SKM-1 (cell line): Measurements from ENCODE around the gene ATP6V1C2.
"Not testable (repeated sequence)": the region's sequence is repeated elsewhere in the genome, so short reads cannot be mapped to it uniquely, and the experiment has no call there.

Experiments
- DNase-seq: peaks from one replicate; lab custom pipeline; 2025; ENCODE audit not compliant: unreplicated experiment; lab: John Stamatoyannopoulos, UW

ATP6V1C2 gene

DNA sequence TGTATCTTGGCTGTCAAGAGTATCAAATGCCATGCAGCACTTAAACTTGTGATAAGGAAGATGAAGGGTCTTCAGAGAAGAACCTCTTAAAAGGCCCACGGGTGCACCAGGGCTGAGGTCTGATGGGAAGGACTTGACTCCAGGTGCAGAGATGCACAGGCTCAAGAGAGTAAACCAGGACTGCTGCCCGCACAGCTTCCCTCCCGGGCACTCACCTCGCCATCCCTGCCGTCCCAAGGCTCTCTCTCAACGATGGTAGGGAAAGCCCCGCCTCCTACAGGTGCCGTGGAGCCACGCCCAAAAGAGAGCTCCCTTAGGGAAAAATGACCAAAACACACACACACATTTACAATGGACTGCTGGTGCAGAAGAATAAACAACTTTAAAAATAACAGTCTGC is 63.3 kb downstream of the ATP6V1C2 start:
- no peak for DNase-seq

DNA sequence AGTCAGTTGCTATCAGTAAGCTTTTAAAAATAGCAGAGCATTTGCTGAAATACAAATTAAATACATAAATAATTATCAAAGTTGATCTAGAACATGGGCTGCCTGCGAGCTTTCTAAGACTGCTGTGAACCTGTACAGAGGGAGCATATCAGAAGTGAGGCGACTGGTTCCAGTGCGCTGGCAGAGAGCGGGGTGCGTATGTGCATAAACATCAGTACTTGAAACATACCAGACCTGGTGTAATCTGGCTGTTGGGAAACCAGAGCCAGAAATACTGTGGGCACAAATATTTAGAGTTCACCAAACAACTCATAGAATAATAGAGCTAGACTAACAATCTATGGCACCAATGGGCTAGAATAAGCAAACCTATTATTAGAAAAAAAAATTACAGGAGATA is 63.8 kb downstream of the ATP6V1C2 start:
- DNase-seq, result no peak

DNA sequence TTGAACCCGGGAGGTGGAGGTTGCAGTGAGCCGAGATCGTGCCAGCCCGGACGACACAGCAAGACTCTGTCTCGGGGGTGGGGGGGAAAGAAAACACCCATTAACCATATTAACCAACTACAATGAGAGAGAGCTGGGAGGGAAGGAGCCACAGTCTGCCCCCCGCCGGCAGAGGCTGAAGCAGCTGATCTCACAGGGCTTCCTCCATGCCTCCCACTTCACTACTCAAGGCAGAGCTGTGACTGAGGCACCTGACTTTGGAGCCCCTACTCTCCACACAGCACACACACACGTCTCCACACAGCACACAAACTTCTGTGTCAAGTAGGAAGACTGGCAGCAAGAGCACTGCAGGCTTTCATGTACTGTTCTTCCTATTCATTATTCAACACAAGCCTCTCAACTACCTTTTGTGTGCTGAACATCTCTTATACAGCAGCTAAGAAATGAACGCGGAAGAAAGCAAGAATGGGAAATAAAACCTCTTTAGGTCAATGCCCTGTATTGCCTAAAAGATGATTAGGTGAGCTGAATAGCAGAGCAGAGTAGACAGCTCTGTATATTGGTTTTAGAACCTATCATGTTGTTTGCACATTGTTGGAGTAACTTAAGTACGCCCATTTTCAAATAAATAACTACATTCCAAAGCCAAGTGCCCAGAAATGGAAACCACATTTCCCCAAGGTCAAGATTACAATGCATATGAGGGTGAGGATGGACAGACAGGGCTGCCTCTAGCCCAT is 65.0 kb downstream of the ATP6V1C2 start:
- DNase-seq, result no peak

DNA sequence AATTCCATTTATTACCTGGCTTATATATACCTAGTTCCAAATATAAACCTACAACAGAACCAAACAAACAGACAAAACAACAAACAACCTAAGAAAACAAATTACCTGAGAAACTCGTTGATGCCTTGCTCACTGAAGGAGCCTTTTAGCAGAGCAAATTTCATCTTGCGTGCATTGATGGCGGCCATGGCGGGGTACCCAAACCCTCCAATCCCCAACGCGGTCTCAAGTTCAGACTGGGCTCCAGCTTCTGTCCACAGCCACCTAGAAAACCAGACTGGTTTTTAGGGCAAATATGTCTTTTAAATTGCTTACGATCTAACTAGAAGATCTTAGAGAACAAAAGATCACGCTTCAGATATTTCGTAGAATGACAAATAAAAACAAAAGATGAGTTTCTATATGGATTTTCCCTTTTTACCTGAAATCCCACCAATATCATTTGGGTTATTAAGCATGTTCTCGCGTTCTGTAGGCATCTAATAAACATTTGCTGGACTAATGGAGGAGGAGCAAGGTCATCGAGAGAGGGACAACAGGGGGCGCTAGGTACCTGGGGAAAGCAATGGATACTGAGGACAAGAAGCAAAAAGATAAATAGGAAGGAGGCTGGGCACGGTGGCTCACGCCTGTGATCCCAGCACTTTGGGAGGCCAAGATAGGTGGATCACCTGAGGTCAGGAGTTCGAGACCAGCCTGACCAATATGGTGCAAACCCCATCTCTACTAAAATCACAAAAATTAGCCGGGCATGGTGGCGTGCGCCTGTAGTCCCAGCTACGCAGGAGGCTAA is 65.9 kb downstream of the ATP6V1C2 start:
- DNase-seq, result peak; percentile 15

DNA sequence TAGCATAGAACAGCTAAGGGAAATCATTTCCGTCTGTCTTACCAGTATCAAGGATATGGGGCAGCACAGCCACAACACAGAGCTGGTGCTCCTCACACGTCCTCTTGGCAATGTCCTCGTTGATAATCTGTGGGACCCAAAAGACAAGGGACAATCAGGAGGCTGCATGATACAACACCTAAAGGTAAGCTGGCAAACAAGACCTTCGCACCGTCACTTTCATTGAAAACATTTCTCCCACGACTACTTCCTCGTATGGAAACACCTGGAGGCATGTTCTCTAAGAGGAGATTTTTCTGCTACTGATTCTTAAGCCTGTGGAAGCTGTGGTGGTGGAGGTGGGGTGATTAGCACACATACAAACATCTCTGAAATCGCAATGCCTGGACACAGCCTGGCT is 67.4 kb downstream of the ATP6V1C2 start:
- no peak for DNase-seq

DNA sequence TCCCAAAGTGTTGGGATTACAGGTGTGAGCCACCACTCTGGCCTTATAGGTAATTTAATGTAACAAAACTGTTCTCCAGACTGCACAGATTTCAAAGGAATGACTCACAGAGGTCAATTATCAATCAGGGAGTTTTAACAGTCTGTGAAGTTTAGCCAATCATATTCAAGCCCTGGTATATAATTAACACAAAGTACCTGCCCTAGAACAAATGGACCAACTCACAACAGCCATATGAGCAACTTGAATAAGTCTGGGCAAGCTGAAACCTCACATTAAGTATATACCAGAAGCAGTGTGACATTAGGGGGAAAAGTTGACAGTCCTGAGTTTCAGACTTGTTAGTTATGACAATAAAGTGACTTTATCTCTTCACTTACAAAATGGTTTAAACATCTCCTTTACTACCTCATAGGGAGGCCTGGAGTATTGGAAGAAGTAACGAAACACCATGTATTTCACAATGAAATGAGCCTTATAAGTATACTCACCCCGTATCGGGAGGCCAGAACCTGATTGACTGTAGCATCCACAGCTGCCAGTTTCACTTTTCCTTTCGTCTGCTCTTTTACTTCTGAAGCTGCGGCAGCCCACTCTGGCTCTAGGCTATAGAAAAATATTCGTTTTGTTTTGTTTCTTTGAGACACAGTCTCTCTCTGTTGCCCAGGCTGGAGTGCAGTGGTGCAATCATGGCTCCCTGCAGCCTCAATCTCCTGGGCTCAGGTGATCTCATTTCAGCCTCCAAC is 69.0 kb downstream of the ATP6V1C2 start:
- no peak for DNase-seq

DNA sequence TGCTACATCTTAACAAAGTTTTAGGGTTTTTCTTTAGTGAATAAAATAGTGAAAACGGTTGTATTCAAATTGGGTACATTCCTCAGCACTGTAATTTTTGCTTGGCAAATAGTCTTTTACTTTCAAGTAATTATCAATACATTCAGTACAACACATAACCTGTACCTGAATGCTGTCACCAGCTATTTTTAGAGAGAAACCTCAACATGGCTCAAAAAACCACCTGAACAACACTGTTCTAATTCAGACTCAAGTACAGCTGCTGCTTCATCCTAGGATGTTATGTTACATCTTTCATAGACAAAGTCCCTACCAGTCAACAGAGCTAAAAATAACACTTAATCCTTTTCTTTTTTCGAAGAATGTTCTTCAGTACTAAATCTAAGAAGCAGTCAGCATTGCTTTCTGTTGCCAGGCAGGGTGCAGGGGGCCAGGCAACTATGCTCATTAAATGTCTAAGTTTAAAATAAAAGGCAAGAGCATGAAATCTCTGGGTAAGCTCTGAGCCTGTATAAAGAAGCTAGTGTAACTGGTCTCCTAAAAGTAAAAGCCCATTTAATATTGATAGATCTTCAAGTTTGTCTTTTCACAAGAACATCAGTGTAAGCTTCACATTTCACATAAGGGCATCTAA is 70.7 kb downstream of the ATP6V1C2 start:
- DNase-seq, result no peak

DNA sequence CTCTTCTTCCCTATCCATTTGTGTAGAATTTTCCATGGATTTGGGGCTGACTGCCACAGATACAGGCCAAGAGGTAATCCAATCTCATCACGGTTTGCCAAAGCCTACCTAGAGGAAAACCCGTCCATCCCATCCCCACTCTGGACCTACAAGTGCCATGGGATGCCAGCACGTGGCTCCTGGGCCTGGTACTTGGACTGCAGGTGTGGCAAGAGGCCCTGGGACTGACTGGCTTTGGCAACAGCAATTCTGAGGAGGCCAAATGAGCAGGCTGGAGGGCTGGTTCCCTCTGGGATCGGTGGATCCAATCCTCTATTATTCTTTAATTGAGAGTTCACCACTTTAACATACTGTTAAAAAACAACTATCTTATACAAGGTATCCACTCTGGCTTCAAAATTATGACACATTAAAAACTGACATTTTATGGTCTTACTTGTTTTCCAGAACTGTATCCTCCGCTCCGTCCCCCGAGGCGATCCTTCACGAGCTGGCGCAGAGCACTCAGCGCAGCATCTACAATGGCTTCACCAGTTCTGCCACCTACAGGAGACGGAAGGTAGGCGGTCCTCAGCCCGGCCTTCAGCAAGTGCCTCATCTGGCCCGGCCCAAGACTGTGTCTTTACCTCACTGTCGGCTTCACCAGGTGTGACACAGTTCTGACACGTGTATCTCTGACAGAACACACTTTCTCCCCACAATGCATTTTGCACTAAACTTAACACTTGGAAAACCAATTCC is 71.4 kb downstream of the ATP6V1C2 start:
- DNase-seq, result no peak

DNA sequence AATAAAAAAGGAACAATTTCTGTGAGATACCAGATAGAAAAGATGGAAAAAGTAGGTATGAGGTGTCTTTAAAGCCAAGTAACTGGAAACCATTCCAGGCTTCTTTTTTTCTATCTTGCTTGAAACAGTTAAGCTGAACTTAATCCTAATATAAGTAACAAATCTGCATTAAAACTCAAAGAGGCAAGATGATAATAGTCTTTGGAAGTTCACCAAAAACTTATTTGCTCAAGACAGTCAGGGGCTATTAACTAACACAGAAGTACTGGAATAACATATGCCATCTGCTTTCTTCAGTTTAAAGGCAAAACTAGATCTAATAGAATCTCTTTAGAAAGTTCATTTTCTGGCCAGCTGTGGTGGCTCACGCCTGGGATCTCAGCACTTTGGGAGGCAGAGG is 72.4 kb downstream of the ATP6V1C2 start:
- DNase-seq, result no peak

DNA sequence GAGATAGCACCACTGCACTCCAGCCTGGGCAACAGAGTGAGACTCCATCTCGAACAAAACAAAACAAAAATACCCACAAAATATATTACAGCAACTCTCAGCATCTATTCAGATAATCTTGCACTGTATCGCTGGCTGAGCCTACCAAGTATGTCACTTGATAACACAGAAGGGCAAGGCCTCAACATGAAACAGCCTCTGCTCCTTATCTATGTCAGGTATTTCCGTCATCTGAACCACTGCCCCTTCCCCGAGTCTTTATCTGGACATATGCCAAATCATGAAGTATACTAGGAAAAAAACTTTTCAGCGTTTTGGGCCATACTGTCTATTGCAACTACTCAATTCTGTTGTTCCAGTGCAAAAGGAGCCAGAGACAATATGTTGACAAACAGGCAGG is 73.4 kb downstream of the ATP6V1C2 start:
- no peak for DNase-seq

DNA sequence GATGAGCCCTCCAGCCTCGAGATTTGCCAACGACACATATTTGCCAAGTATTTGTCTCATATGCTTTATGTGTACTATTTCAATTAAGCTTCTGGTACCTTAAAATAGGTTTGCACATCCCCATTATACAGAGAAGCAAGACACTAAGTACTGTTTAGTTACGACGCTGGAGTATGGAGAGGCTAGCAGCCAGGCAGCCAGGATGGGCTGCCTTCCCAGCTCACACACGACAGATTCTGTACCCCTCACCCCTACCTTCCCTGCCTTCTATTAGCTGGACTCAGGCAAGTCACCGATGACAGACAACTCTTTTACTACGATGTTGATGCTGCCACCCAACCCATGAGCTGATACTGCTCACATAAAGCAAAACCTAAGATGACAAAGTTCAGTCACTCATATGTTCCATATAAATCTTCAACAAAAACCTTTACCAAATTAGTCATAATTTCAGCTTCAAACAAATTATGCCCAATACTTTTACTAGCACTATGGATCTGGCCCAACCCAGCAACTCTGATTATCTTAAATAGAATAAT is 74.1 kb downstream of the ATP6V1C2 start:
- DNase-seq, result no peak

DNA sequence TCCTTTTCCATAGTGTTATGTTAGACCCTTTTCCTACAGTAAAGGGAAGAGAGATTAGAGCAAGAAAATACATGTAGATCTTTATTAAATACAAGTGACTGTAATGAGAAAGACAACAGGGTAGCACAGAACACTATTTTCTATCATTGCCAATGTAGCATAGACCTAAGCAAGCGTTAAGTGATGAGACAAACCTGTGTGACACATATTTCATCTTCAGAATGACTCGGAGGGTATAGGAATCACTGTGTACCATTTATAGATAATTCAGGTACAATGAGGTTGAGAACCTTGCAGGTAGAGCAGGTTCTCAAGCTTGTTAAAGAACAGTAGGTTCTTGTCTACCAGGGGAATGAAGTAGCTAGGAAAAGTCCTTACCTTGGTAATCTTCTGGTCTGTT is 75.3 kb downstream of the ATP6V1C2 start:
- no peak for DNase-seq

DNA sequence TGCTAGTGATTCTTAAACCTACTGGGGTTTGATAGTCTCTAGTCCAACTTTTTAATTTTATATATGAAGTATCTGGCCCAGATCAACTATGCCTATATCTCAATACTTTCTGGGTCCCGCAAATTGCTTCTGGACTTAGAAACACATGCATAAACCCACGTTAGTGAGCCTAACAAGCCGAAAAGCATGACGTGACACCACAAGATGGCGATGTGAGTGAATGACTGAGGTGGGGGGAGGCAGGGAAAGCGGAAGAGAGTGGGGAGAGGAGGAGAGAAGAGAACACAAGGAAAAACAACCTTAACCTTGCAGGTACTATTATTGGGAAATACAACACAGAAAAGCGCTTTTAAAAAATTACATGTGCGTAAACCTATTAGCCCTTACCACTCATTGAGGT is 77.4 kb downstream of the ATP6V1C2 start:
- no peak for DNase-seq

DNA sequence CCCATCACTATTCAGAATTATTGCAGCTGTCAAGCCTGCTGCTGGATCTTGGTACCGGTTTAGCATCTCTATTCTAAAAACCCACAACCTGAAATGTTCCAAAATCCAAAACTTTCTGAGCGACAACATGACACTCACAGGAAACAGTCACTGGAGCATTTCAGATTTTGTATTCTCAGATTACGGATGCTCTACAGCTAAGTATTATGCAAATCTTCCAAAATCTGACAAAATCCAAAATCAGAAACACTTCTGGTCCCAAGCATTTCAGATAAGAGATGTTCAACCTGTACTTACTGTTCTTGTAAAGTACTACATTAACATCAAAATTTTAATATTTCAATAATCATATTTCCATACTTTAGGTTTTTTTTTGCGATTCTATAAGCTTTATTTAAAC is 78.7 kb downstream of the ATP6V1C2 start:
- DNase-seq, result no peak

DNA sequence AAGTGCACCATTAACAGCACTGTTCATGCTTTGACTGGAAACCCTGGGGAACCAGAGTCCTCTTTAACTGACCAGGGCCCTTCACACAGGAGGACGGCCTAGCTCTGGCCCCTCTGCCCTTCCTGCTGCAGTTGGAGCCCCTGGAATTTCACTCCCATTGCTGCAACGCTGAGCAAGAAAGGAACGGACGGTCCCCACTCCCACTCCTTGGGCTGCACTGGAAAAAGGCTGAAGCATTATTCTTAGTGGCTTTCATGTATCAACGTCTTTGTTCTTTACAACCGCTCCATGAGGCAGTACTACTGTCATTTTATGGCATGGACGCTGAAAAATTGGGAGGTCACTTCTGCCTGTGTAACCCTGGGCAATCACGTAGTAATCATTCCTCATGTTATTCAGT is 81.2 kb downstream of the ATP6V1C2 start:
- DNase-seq, result no peak

DNA sequence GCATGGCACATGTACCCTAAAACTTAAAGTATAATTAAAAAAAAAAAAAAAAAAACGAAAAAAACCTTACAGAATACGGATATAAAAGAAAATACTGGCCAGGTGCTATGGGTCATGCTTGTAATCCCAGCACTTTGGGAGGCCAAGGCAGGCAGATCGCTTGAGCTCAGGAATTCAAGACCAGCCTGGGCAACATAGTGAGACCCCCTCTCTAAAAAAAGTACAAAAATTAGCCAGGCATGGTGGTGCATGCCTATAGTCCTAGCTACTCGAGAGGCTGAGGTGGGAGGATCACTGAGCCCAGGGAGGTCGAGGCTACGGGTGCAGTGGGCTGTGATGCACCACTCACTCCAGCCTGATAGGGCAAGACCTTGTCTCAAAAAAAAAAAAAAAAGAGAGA is 84.6 kb downstream of the ATP6V1C2 start:
- not testable (repeated sequence) for DNase-seq

DNA sequence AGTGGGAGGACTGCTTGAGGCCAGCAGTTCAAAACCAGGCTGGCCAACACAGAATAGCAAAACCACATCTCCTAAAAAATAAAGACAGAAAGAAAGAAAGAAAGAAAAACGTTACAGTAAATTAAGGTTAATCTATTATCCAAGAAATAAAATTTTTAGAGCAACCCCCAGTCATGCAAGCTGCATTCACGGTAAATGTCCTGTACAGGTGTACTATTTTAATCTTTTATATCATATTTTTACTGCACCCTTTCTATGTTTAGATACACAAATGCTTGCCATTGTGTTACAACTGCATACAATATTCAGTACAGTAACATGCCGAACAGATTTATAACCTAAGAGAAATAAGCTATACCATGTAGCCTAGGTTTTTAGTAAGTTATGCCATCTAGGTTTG is 85.1 kb downstream of the ATP6V1C2 start:
- DNase-seq, result no peak

DNA sequence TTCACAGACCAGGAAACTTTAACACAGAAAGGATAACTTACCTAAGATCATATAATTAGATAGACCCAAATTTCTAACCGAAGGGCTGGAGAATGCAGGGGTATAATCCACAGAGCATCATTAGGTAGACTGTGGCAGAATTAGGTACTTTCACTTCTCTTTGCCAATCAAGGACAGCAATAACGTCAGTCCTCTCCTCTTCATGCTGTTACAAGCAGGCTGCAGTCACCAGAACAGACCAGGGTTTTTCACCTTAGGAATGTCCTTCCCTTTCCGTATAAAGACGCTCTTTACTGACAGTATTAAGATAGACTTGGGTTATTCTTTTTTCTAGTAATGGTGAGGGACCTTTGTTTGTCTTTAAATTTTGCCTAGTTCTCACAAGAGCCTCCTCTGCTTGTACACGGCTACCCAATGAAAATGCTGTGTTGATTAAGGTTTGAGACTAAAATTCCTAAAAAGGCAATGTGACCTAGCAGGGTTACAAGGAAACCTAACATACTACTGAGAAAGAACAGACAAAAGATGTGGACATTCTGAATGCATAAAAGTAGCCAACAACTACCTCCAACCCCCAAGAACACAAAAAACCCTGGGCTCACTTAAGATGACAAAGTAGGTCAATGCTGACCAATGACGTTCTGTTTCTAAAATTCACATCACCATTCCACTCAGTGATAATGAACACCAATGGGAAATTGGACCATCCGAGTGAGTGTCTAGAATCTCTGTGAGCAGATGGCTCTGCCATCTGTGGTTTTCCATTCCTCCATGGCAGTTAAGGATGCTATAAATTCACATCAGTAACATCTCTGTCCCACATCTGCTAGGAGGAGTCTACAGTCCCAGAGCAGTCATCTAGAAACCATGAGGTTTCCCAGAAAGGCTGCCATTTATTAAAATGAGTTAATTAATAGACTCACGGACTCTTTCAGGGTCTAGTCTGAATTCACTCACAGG is 89.1 kb downstream of the ATP6V1C2 start:
- DNase-seq, result no peak

DNA sequence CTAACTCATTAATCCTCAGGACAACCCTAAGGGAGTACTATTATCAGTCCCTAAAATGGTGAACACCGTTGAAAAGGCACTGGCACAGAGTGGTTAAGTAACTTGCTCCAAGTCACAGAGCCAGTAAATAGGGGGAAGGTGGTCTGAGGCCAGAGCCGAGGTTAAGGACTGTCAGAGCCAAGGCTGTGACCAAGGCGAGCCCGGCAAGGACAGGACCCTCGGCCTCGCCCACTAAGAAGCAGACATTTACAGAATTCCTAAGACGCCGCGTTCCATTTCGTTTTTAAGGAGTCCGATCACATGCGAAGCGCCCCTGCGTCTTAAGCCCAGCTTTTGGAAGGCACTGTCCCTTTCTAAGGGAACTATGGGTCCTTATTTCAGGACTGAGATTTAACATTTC is 90.1 kb downstream of the ATP6V1C2 start:
- no peak for DNase-seq
